OCI-LY1 (cell line): Measurements from ENCODE around the gene EMCN.

Experiments used
- H2AFZ ChIP-seq: fragments of 200-600 bp; sonication (generic), shearing (Covaris generic); 2 replicates; pipeline ENCODE4 v1.6.0; 2014; ENCODE audit warnings: antibody characterized with exemption, mild to moderate bottlenecking, low read length
- H3F3A ChIP-seq: fragments of 200-600 bp; sonication (generic), shearing (Covaris generic); 2 replicates; pipeline ENCODE4 v1.6.0; 2014; ENCODE audit warnings: mild to moderate bottlenecking, antibody characterized with exemption, low read length, moderate library complexity; ENCODE audit not compliant: insufficient read depth
- H3K27ac ChIP-seq: fragments of 200-600 bp; sonication (generic); 2 replicates; pipeline ENCODE4 v1.5.1; 2014; ENCODE audit warnings: low read length, mixed run types, mild to moderate bottlenecking, low read depth; ENCODE audit not compliant: poor library complexity, severe bottlenecking
- H3K27me3 ChIP-seq: fragments of 200-600 bp; sonication (generic); 2 replicates; pipeline ENCODE4 v1.6.0; 2014; ENCODE audit warnings: antibody characterized with exemption, mild to moderate bottlenecking, low read length, moderate library complexity; ENCODE audit not compliant: insufficient read depth
- H3K36me3 ChIP-seq: fragments of 200-600 bp; sonication (generic); 2 replicates; pipeline ENCODE4 v1.6.1; 2014; ENCODE audit warnings: mild to moderate bottlenecking, antibody characterized with exemption, low read length, moderate library complexity, mixed read lengths; ENCODE audit not compliant: insufficient read depth
- H3K4me1 ChIP-seq: fragments of 200-600 bp; sonication (generic); 2 replicates; pipeline ENCODE4 v1.5.1; 2014; ENCODE audit warnings: mild to moderate bottlenecking, low read length, moderate library complexity; ENCODE audit not compliant: insufficient read depth, severe bottlenecking
- H3K4me2 ChIP-seq: fragments of 200-600 bp; sonication (generic), shearing (Covaris generic); 2 replicates; pipeline ENCODE4 v1.6.1; 2014; ENCODE audit warnings: low read length
- H3K4me3 ChIP-seq: fragments of 200-600 bp; sonication (generic); 2 replicates; pipeline ENCODE4 v1.5.1; 2014; ENCODE audit warnings: low read length, low read depth, mild to moderate bottlenecking, mixed read lengths; ENCODE audit not compliant: poor library complexity, severe bottlenecking
- H3K79me2 ChIP-seq: fragments of 200-600 bp; shearing (Covaris generic); 2 replicates; pipeline ENCODE4 v1.6.1; 2016; ENCODE audit warnings: mixed run types, low read length, mixed read lengths; ENCODE audit not compliant: insufficient read depth
- H3K9ac ChIP-seq: fragments of 200-600 bp; sonication (generic), shearing (Covaris generic); 2 replicates; pipeline ENCODE4 v1.6.1; 2014; ENCODE audit warnings: mild to moderate bottlenecking, low read length, mixed read lengths
- H3K9me2 ChIP-seq: fragments of 200-600 bp; sonication (generic), shearing (Covaris generic); 2 replicates; pipeline ENCODE4 v1.6.1; 2014; ENCODE audit warnings: low read depth, mild to moderate bottlenecking, low read length, mixed read lengths
- H3K9me3 ChIP-seq: fragments of 200-600 bp; shearing (Covaris generic); 2 replicates; pipeline ENCODE4 v1.6.1; 2014; ENCODE audit warnings: low read length, mixed read lengths
- H4K20me1 ChIP-seq: fragments of 200-600 bp; sonication (generic), shearing (Covaris generic); 2 replicates; pipeline ENCODE4 v1.6.0; 2016; ENCODE audit warnings: mild to moderate bottlenecking, low read length; ENCODE audit not compliant: insufficient read depth
- CTCF ChIP-seq: fragments of 200-600 bp; sonication (generic), shearing (Covaris generic); IDR thresholded peaks from 2 replicates; pipeline ENCODE4 v1.5.1; 2017; ENCODE audit warnings: mild to moderate bottlenecking, antibody characterized with exemption, low read length, moderate library complexity, mixed read lengths
- EZH2 ChIP-seq: fragments of 200-600 bp; sonication (generic), shearing (Covaris generic); IDR thresholded peaks from 2 replicates; pipeline ENCODE4 v1.8.0; 2017; ENCODE audit warnings: borderline replicate concordance, mixed run types, mild to moderate bottlenecking, antibody characterized with exemption, low read length, moderate library complexity, mixed read lengths

The EMCN gene

GRCh38 chr4:100417565-100417964, 100.3 kb downstream of the EMCN start:
- no peaks in the 10 kb centered on the region for H3K9me3 ChIP-seq
- H4K20me1 ChIP-seq = no peaks in the 10 kb centered on the region
- no peak overlapping the region for H3K4me3 ChIP-seq
- H3K9me2 ChIP-seq = no peaks in the 10 kb centered on the region
- H3K79me2 ChIP-seq = no peaks in the 10 kb centered on the region
- no peaks in the 10 kb centered on the region for H3K36me3 ChIP-seq
- no peak overlapping the region for H3K27ac ChIP-seq
- H3K9ac ChIP-seq = no peak overlapping the region
- H3K4me2 ChIP-seq = no peak overlapping the region
- H3K4me1 ChIP-seq = no peaks in the 10 kb centered on the region
- no peak overlapping the region for H2AFZ ChIP-seq
- no peaks in the 10 kb centered on the region for H3K27me3 ChIP-seq
- TF ChIP-seq CTCF (no peak), EZH2 (no peak)
- no peaks in the 10 kb centered on the region for H3F3A ChIP-seq

- no peaks in the 10 kb centered on the region for H3K36me3 ChIP-seq
- no peak for TF ChIP-seq EZH2
- no peak for TF ChIP-seq CTCF
- no peaks in the 10 kb centered on the region for H3K9me3 ChIP-seq
- no peak overlapping the region for H3K4me2 ChIP-seq
- H3K4me3 ChIP-seq = no peak overlapping the region
- no peaks in the 10 kb centered on the region for H3K27me3 ChIP-seq
- H4K20me1 ChIP-seq = no peaks in the 10 kb centered on the region
- no peaks in the 10 kb centered on the region for H3F3A ChIP-seq
- no peaks in the 10 kb centered on the region for H3K4me1 ChIP-seq
- H2AFZ ChIP-seq = no peak overlapping the region
- no peaks in the 10 kb centered on the region for H3K9me2 ChIP-seq
- no peak overlapping the region for H3K27ac ChIP-seq
- H3K9ac ChIP-seq = no peak overlapping the region
- H3K79me2 ChIP-seq = no peaks in the 10 kb centered on the region
Observed at GRCh38 chr4:100414016-100414790, 103.6 kb downstream of the EMCN start.

GRCh38 chr4:100391863-100392262, 126.0 kb downstream of the EMCN start:
- no peaks in the 10 kb centered on the region for H3F3A ChIP-seq
- H3K4me3 ChIP-seq = no peak overlapping the region
- no peaks in the 10 kb centered on the region for H3K4me1 ChIP-seq
- H3K9me3 ChIP-seq = no peaks in the 10 kb centered on the region
- H4K20me1 ChIP-seq = no peaks in the 10 kb centered on the region
- H3K9me2 ChIP-seq = no peaks in the 10 kb centered on the region
- H3K79me2 ChIP-seq = no peaks in the 10 kb centered on the region
- H3K27me3 ChIP-seq = no peaks in the 10 kb centered on the region
- no peak overlapping the region for H3K27ac ChIP-seq
- H3K4me2 ChIP-seq = no peak overlapping the region
- H3K9ac ChIP-seq = no peak overlapping the region
- H3K36me3 ChIP-seq = no peaks in the 10 kb centered on the region
- TF ChIP-seq EZH2 (no peak), CTCF (no peak)
- H2AFZ ChIP-seq = no peak overlapping the region
